ENCODE data around the gene DMXL1.

DMXL1 gene

GRCh38 chr5:119285070-119285916, 214.4 kb downstream of the DMXL1 start:
- Histone ChIP-seq H3K4me3 (ENCODE audit: low read depth, low read length, poor library complexity, severe bottlenecking) (no peak overlapping the region), H3K36me3 (ENCODE audit: insufficient read depth, low read length) (peaks cover 19% of the 10 kb centered on the region; the same call in 1 of the 2 replicates), H3K4me1 (ENCODE audit: insufficient read depth, low read length, severe bottlenecking) (peaks cover 95% of the 10 kb centered on the region), H3K9me2 (ENCODE audit: low read depth, low read length) (no peaks in the 10 kb centered on the region), H3K27ac (ENCODE audit: low read depth, low read length, poor library complexity, severe bottlenecking) (no peak overlapping the region), H3K4me2 (ENCODE audit: low read length) (peak overlapping the region; percentile 2; the same call in 1 of the 2 replicates), H3F3A (ENCODE audit: insufficient read depth, low read length) (no peaks in the 10 kb centered on the region), H3K27me3 (ENCODE audit: insufficient read depth, low read length) (no peaks in the 10 kb centered on the region), H2AFZ (ENCODE audit: low read length) (no peak overlapping the region), H3K9ac (ENCODE audit: low read length) (no peak overlapping the region), H3K9me3 (ENCODE audit: low read length) (no peaks in the 10 kb centered on the region), H4K20me1 (ENCODE audit: insufficient read depth, low read length) (no peaks in the 10 kb centered on the region), H3K79me2 (ENCODE audit: insufficient read depth, low read length) (peaks cover 95% of the 10 kb centered on the region)
- TF ChIP-seq EZH2 (IDR thresholded peaks at IDR 0.05; ENCODE audit: borderline replicate concordance, low read length) (no peak), CTCF (IDR thresholded peaks at IDR 0.05; ENCODE audit: low read length) (no peak)

- Histone ChIP-seq H2AFZ (ENCODE audit: low read length) (no peak overlapping the region), H3K27ac (ENCODE audit: low read depth, low read length, poor library complexity, severe bottlenecking) (peak overlapping the region; percentile 22), H4K20me1 (ENCODE audit: insufficient read depth, low read length) (no peaks in the 10 kb centered on the region), H3F3A (ENCODE audit: insufficient read depth, low read length) (no peaks in the 10 kb centered on the region), H3K4me3 (ENCODE audit: low read depth, low read length, poor library complexity, severe bottlenecking) (no peak overlapping the region), H3K4me2 (ENCODE audit: low read length) (peak overlapping the region; percentile 41), H3K9ac (ENCODE audit: low read length) (no peak overlapping the region), H3K36me3 (ENCODE audit: insufficient read depth, low read length) (peaks cover 19% of the 10 kb centered on the region), H3K27me3 (ENCODE audit: insufficient read depth, low read length) (no peaks in the 10 kb centered on the region), H3K9me3 (ENCODE audit: low read length) (no peaks in the 10 kb centered on the region), H3K9me2 (ENCODE audit: low read depth, low read length) (no peaks in the 10 kb centered on the region), H3K79me2 (ENCODE audit: insufficient read depth, low read length) (peaks cover 96% of the 10 kb centered on the region), H3K4me1 (ENCODE audit: insufficient read depth, low read length, severe bottlenecking) (peaks cover 99% of the 10 kb centered on the region)
- TF ChIP-seq CTCF (IDR thresholded peaks at IDR 0.05; ENCODE audit: low read length) (no peak), EZH2 (IDR thresholded peaks at IDR 0.05; ENCODE audit: borderline replicate concordance, low read length) (no peak)
Observed at GRCh38 chr5:119286511-119287488, 215.9 kb downstream of the DMXL1 start.

- Histone ChIP-seq H3K36me3 (ENCODE audit: insufficient read depth, low read length) (peaks cover 14% of the 10 kb centered on the region), H3K9ac (ENCODE audit: low read length) (no peak overlapping the region), H3K27me3 (ENCODE audit: insufficient read depth, low read length) (no peaks in the 10 kb centered on the region), H2AFZ (ENCODE audit: low read length) (no peak overlapping the region), H3K79me2 (ENCODE audit: insufficient read depth, low read length) (peaks cover 98% of the 10 kb centered on the region), H3K4me1 (ENCODE audit: insufficient read depth, low read length, severe bottlenecking) (peaks cover 90% of the 10 kb centered on the region), H3F3A (ENCODE audit: insufficient read depth, low read length) (no peaks in the 10 kb centered on the region), H3K27ac (ENCODE audit: low read depth, low read length, poor library complexity, severe bottlenecking) (peak overlapping the region; percentile 22), H3K9me2 (ENCODE audit: low read depth, low read length) (no peaks in the 10 kb centered on the region), H4K20me1 (ENCODE audit: insufficient read depth, low read length) (no peaks in the 10 kb centered on the region), H3K4me3 (ENCODE audit: low read depth, low read length, poor library complexity, severe bottlenecking) (peak overlapping the region; percentile 13), H3K4me2 (ENCODE audit: low read length) (peak overlapping the region; percentile 41), H3K9me3 (ENCODE audit: low read length) (no peaks in the 10 kb centered on the region)
- TF ChIP-seq EZH2 (IDR thresholded peaks at IDR 0.05; ENCODE audit: borderline replicate concordance, low read length): no peak
- TF ChIP-seq CTCF (IDR thresholded peaks at IDR 0.05; ENCODE audit: low read length): no peak
Observed at GRCh38 chr5:119287547-119288111, 216.7 kb downstream of the DMXL1 start.
